ENCODE measurements around the gene FANCC.
"Not testable (repeated sequence)": the region's sequence is repeated elsewhere in the genome, so short reads cannot be mapped to it uniquely, and the experiment has no call there.

FANCC gene

GRCh38 chr9:95229230-95229915 lies 88.1 kb downstream of the FANCC start:
- DNase-seq (ENCODE audit: low read depth) = no peak

- DNase-seq (ENCODE audit: low read depth) = no peak
Measured at GRCh38 chr9:95226921-95227320, 90.6 kb downstream of the FANCC start.

GRCh38 chr9:95225726-95226106 lies 91.8 kb downstream of the FANCC start:
- DNase-seq (ENCODE audit: low read depth) = no peak

- no peak for DNase-seq (ENCODE audit: low read depth)
Measured at GRCh38 chr9:95225076-95225725, 92.3 kb downstream of the FANCC start.

- no peak for DNase-seq (ENCODE audit: low read depth)
Measured at GRCh38 chr9:95224376-95225019, 93.0 kb downstream of the FANCC start.

GRCh38 chr9:95220352-95220751 lies 97.2 kb downstream of the FANCC start:
- not testable (repeated sequence) for DNase-seq (ENCODE audit: low read depth)

GRCh38 chr9:95218773-95219172 lies 98.7 kb downstream of the FANCC start:
- no peak for DNase-seq (ENCODE audit: low read depth)

- no peak for DNase-seq (ENCODE audit: low read depth)
Measured at GRCh38 chr9:95217936-95218335, 99.6 kb downstream of the FANCC start.

- no peak for DNase-seq (ENCODE audit: low read depth)
Measured at GRCh38 chr9:95215336-95215898, 102.1 kb downstream of the FANCC start.

- no peak for DNase-seq (ENCODE audit: low read depth)
Measured at GRCh38 chr9:95213117-95213516, 104.4 kb downstream of the FANCC start.

- DNase-seq (ENCODE audit: low read depth) = no peak
Measured at GRCh38 chr9:95211028-95211427, 106.5 kb downstream of the FANCC start.

GRCh38 chr9:95207403-95207802 lies 110.1 kb downstream of the FANCC start:
- no peak for DNase-seq (ENCODE audit: low read depth)

GRCh38 chr9:95206143-95206542 lies 111.4 kb downstream of the FANCC start:
- DNase-seq (ENCODE audit: low read depth) = no peak

- DNase-seq (ENCODE audit: low read depth) = no peak
Measured at GRCh38 chr9:95204710-95205109, 112.8 kb downstream of the FANCC start.

GRCh38 chr9:95204310-95204709 lies 113.2 kb downstream of the FANCC start:
- no peak for DNase-seq (ENCODE audit: low read depth)

- DNase-seq (ENCODE audit: low read depth) = not testable (repeated sequence)
Measured at GRCh38 chr9:95203019-95203418, 114.5 kb downstream of the FANCC start.

- no peak for DNase-seq (ENCODE audit: low read depth)
Measured at GRCh38 chr9:95202076-95202681, 115.3 kb downstream of the FANCC start.

GRCh38 chr9:95201206-95201605 lies 116.3 kb downstream of the FANCC start:
- DNase-seq (ENCODE audit: low read depth) = no peak

GRCh38 chr9:95197692-95198271 lies 119.7 kb downstream of the FANCC start:
- DNase-seq (ENCODE audit: low read depth) = no peak

- no peak for DNase-seq (ENCODE audit: low read depth)
Measured at GRCh38 chr9:95193480-95193879, 124.0 kb downstream of the FANCC start.

- DNase-seq (ENCODE audit: low read depth) = no peak
Measured at GRCh38 chr9:95193067-95193466, 124.4 kb downstream of the FANCC start.

GRCh38 chr9:95192631-95193030 lies 124.9 kb downstream of the FANCC start:
- DNase-seq (ENCODE audit: low read depth) = no peak

All from activated T-cell treated with anti-CD3 and anti-CD28 coated beads for 1 hour (primary cell).